Smooth muscle cell (in vitro differentiated cells): ENCODE results near the gene EID2B. TPM values are rescaled to one million over a fixed set of nuclear protein-coding genes. Genes with fewer than 3 reads are reported as not detected.

ENCODE experiments used
- DNase-seq: peaks from one replicate; lab custom pipeline; 2025; ENCODE audit not compliant: unreplicated experiment; lab: John Stamatoyannopoulos, UW
- H2AFZ ChIP-seq: fragments of 200-600 bp; sonication (generic); 2 replicates; pipeline ENCODE4 v1.6.0; 2016; ENCODE audit warnings: antibody characterized with exemption, low read depth, mild to moderate bottlenecking
- H3F3A ChIP-seq: fragments of 200-600 bp; sonication (generic); 2 replicates; pipeline ENCODE4 v1.6.0; 2017; ENCODE audit warnings: antibody characterized with exemption, low read depth
- H3K27ac ChIP-seq: fragments of 200-600 bp; sonication (generic); 2 replicates; pipeline ENCODE4 v1.5.1; 2016; ENCODE audit warnings: low read depth, mild to moderate bottlenecking
- H3K27me3 ChIP-seq: fragments of 200-600 bp; sonication (generic); 2 replicates; pipeline ENCODE4 v1.6.1; 2016; ENCODE audit warnings: low read depth, mild to moderate bottlenecking
- H3K36me3 ChIP-seq: fragments of 200-600 bp; sonication (generic); 2 replicates; pipeline ENCODE4 v1.5.1; 2016; ENCODE audit warnings: low read depth
- H3K4me1 ChIP-seq: fragments of 200-600 bp; sonication (generic); 2 replicates; pipeline ENCODE4 v1.5.1; 2016; ENCODE audit warnings: low read depth
- H3K4me2 ChIP-seq: fragments of 200-600 bp; sonication (generic); 2 replicates; pipeline ENCODE4 v1.6.0; 2016; ENCODE audit warnings: mild to moderate bottlenecking
- H3K4me3 ChIP-seq: fragments of 200-600 bp; sonication (generic); 2 replicates; pipeline ENCODE4 v1.5.1; 2016; ENCODE audit warnings: mild to moderate bottlenecking
- H3K79me2 ChIP-seq: fragments of 200-600 bp; sonication (generic); 2 replicates; pipeline ENCODE4 v1.6.0; 2016; ENCODE audit warnings: low read depth, mild to moderate bottlenecking
- H3K9ac ChIP-seq: fragments of 200-600 bp; sonication (generic); 2 replicates; pipeline ENCODE4 v1.6.0; 2016; ENCODE audit warnings: low read depth
- H3K9me3 ChIP-seq: fragments of 200-600 bp; sonication (generic); replicated peaks from 2 replicates; pipeline ENCODE4 v1.5.1; 2016; ENCODE audit warnings: low read depth
- H4K20me1 ChIP-seq: fragments of 200-600 bp; sonication (generic); 2 replicates; pipeline ENCODE4 v1.6.0; 2016; ENCODE audit warnings: low read depth
- WGBS: methylation state at CpG from one replicate; pipeline ENCODE4 v1.1.7; 2016; ENCODE audit warnings: low lambda C conversion rate; 5-methylcytosine and 5-hydroxymethylcytosine counted together
- polyA plus RNA-seq: library from polyadenylated mRNA; unstranded; fragments of >200 nt; fragmentation: Nextera tagmentation; extraction: Ambion mirVana; gene quantifications from 2 replicates; pipeline ENCODE4 v1.2.1, GENCODE V29; 2016
- total RNA-seq: library from RNA; depleted of rRNA; stranded (reverse); fragments of >200 nt; gene quantifications from 2 replicates; pipeline ENCODE4 v1.2.3, GENCODE V29; 2014
- TF ChIP-seq, protein P1 (sequence below): fragments of 200-600 bp; sonication (generic); IDR thresholded peaks from 2 replicates; pipeline ENCODE4 v1.5.1; 2017; ENCODE audit warnings: borderline replicate concordance, mild to moderate bottlenecking, antibody characterized with exemption; ENCODE audit not compliant: insufficient read depth, poor library complexity, severe bottlenecking

Gene EID2B
- total and polyA plus RNA-seq, 2 experiments from 2014 or later, result 1.9 to 2.7 TPM

DNA sequence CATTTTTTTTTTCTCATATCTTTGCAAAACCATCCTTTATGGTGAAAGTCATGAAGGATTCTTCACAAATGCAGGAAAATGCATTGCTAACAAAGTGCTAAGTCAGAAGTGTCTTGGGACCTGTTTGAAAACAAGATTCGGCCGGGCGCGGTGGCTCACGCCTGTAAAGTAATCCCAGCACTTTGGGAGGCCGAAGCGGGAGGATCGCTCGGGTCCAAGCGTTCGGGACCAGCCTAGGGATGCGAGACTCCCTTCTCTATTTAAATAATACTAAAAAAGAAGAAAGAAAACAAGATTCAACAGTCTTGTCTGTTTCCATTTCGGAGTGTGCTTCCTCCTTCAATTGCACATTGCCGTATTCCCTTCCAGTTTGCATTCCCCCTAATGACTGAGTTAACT is 819 bp downstream of the EID2B start:
- Histone ChIP-seq H4K20me1 (peaks cover 14% of the 10 kb centered on the region), H3K36me3 (no peaks in the 10 kb centered on the region), H3K79me2 (peaks cover 27% of the 10 kb centered on the region), H3K27ac (peak overlapping the region; percentile 43), H2AFZ (peak overlapping the region; percentile 87), H3K4me2 (peak overlapping the region; percentile 96), H3K4me1 (peaks cover 9% of the 10 kb centered on the region), H3K4me3 (peak overlapping the region; percentile 83), H3K9me3 (no peaks in the 10 kb centered on the region), H3F3A (peaks cover 4% of the 10 kb centered on the region), H3K9ac (peak overlapping the region; percentile 72), H3K27me3 (no peaks in the 10 kb centered on the region)
- TF ChIP-seq, protein P1, sequence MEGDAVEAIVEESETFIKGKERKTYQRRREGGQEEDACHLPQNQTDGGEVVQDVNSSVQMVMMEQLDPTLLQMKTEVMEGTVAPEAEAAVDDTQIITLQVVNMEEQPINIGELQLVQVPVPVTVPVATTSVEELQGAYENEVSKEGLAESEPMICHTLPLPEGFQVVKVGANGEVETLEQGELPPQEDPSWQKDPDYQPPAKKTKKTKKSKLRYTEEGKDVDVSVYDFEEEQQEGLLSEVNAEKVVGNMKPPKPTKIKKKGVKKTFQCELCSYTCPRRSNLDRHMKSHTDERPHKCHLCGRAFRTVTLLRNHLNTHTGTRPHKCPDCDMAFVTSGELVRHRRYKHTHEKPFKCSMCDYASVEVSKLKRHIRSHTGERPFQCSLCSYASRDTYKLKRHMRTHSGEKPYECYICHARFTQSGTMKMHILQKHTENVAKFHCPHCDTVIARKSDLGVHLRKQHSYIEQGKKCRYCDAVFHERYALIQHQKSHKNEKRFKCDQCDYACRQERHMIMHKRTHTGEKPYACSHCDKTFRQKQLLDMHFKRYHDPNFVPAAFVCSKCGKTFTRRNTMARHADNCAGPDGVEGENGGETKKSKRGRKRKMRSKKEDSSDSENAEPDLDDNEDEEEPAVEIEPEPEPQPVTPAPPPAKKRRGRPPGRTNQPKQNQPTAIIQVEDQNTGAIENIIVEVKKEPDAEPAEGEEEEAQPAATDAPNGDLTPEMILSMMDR, result no peak
- DNase-seq, result no peak
- WGBS, result 40% methylated on average over 14 of the region's 14 CpGs

DNA sequence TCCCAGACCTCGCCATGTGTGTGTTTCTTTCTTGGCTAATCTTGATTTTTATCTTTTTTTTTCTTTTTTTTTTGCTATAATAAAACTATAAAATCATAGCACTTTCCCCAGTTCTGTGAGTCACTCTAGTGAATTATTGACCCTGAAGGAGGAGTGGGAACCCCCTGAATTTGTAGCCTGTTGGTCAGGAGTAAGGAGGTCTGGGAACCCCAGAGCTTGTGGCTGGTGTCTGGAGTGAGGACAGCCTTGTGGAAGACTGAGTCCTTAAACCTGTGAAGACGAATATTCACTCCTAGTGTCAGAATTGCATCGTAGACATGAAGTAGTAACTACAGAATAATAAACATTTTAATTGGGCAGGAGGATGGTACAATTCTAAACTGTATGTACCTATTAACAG is 7.4 kb downstream of the EID2B start:
- WGBS, result 96% methylated on average over 3 of the region's 3 CpGs

DNA sequence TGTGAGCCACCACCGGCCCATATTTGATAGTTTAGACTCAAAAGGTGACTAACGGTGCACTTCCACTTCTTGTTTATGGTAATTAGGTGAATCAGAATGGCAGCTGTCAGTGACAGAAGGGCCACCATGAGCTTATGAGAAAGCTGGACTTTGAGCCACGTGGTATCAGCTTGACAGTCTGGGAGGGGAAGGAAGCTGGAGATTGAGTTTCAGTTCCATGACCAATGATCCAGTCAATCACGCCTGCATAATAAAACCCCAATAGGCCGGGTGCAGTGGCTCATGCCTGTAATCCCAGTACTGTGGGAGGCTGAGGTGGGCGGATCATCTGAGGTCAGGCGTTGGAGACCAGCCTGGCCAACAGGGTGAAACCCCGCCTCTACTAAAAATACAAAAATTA is 8.2 kb downstream of the EID2B start:
- Histone ChIP-seq H3F3A (no peaks in the 10 kb centered on the region), H3K4me3 (no peak overlapping the region), H3K9ac (no peak overlapping the region), H3K36me3 (no peaks in the 10 kb centered on the region), H3K4me1 (no peaks in the 10 kb centered on the region), H4K20me1 (no peaks in the 10 kb centered on the region), H3K27ac (no peak overlapping the region), H3K79me2 (no peaks in the 10 kb centered on the region), H3K9me3 (no peaks in the 10 kb centered on the region), H2AFZ (no peak overlapping the region), H3K27me3 (no peaks in the 10 kb centered on the region), H3K4me2 (no peak overlapping the region)
- TF ChIP-seq, protein P1, result no peak
- WGBS, result 87% methylated on average over 8 of the region's 8 CpGs
- no peak for DNase-seq

More for the DNA sequence above, 7.4 kb downstream of the EID2B start:
- TF ChIP-seq, protein P1, result no peak
- H3K79me2 ChIP-seq, result peaks cover 6% of the 10 kb centered on the region
- H3K4me1 ChIP-seq, result no peaks in the 10 kb centered on the region
- no peaks in the 10 kb centered on the region for H3K27me3 ChIP-seq
- no peak overlapping the region for H3K4me2 ChIP-seq
- H3K9ac ChIP-seq, result no peak overlapping the region
- H3F3A ChIP-seq, result no peaks in the 10 kb centered on the region
- DNase-seq, result no peak
- H4K20me1 ChIP-seq, result no peaks in the 10 kb centered on the region
- H2AFZ ChIP-seq, result no peak overlapping the region
- H3K4me3 ChIP-seq, result no peak overlapping the region
- no peak overlapping the region for H3K27ac ChIP-seq
- no peaks in the 10 kb centered on the region for H3K9me3 ChIP-seq
- no peaks in the 10 kb centered on the region for H3K36me3 ChIP-seq

DNA sequence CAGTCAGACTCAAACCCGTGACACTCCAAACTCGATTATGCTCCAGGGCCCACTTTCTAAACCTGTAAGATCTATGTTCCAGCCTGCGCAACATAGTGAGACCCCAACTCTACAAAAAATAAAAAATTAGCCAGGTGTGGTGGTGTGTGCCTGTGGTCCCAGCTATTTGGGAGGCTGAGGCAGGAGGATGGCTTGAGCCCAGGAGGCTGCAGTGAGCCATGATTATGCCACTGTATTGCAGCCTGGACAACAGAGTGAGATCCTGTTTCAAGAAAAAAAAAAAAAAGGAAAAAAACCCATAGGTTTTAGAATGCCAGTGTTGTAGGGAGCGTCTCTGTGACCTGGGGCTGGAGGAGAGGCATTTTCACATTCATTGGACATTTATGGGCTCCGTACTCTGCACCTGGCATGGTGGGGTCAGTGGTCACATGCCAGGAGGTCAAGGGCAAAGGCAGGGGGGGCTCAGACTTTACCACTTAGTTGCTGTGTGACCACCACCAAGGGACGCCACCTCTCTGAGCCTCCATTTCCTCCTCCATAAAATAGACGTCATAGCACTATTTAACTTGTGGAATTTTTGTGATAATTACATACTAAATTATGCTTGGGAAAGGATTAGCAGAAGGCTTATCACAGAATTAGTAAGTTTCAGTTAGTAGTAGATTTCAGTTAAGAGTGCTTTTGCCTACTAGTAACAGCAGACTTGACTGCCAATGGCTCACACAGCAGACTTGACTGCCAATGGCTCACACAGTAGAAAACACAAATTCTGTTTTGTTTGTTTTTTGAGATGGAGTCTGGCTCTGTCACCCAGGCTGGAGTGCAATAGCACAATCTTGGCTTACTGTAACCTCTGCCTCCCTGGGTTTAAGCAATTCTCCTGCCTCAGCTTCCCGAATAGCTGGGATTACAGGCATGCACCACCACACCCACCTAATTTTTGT is 11.8 kb downstream of the EID2B start:
- Histone ChIP-seq H3K27me3 (peaks cover 23% of the 10 kb centered on the region), H3K4me2 (no peak overlapping the region), H3K27ac (no peak overlapping the region), H3K4me3 (no peak overlapping the region), H3K4me1 (no peaks in the 10 kb centered on the region), H3F3A (no peaks in the 10 kb centered on the region), H3K9ac (no peak overlapping the region), H2AFZ (no peak overlapping the region), H3K79me2 (no peaks in the 10 kb centered on the region), H3K9me3 (no peaks in the 10 kb centered on the region), H3K36me3 (no peaks in the 10 kb centered on the region), H4K20me1 (no peaks in the 10 kb centered on the region)
- WGBS, result 91% methylated on average over 8 of the region's 8 CpGs
- no peak for DNase-seq
- TF ChIP-seq, protein P1, result no peak
